Mucosa of rectum (tissue), 2 donors: ENCODE results near the gene MAP4K3.

ENCODE experiments used
- H3K27ac ChIP-seq, 2 donors: one replicate each; pipeline ENCODE4 v1.7.0; 2013; ENCODE audit warnings: inconsistent platforms in 2 of 2, low read depth in 2 of 2, low read length in 2 of 2
- H3K27me3 ChIP-seq, 2 donors: one replicate each; pipeline ENCODE4 v1.7.0; 2013; ENCODE audit warnings: low read length in 2 of 2; ENCODE audit not compliant: control insufficient read depth in 2 of 2, insufficient read depth in 2 of 2
- H3K36me3 ChIP-seq, 2 donors: one replicate each; pipeline ENCODE4 v1.7.0; 2013; ENCODE audit warnings: low read length in 2 of 2; ENCODE audit not compliant: control insufficient read depth in 2 of 2, insufficient read depth in 2 of 2
- H3K4me1 ChIP-seq, 2 donors: one replicate each; pipeline ENCODE4 v1.7.0; 2013; ENCODE audit warnings: low read length in 2 of 2, mild to moderate bottlenecking in 1 of 2; ENCODE audit not compliant: control insufficient read depth in 2 of 2, insufficient read depth in 2 of 2
- H3K4me3 ChIP-seq, 2 donors: one replicate each; pipeline ENCODE4 v1.7.0; 2013; ENCODE audit warnings: low read length in 2 of 2
- H3K9ac ChIP-seq, 2 donors: one replicate each; pipeline ENCODE4 v1.7.0; 2013; ENCODE audit warnings: low read length in 2 of 2, low read depth in 1 of 2, mild to moderate bottlenecking in 1 of 2
- H3K9me3 ChIP-seq, 2 donors: one replicate each; pipeline ENCODE4 v1.7.0; 2013; ENCODE audit warnings: low read length in 2 of 2; ENCODE audit not compliant: control insufficient read depth in 2 of 2
- donor health status: healthy.
- donor health status: Normal muscosa, but diverticular disease.

MAP4K3 gene

GRCh38 chr2:39411181-39411944 is 25.7 kb downstream of the MAP4K3 start:
- peaks cover 2 to 6% of the 10 kb centered on the region in 2 donors for H3K4me1 ChIP-seq
- no peaks in the 10 kb centered on the region for H3K9me3 ChIP-seq
- H3K36me3 ChIP-seq = no peaks in the 10 kb centered on the region
- no peak overlapping the region for H3K27ac ChIP-seq
- no peak overlapping the region for H3K9ac ChIP-seq
- H3K27me3 ChIP-seq = no peaks in the 10 kb centered on the region
- no peak overlapping the region for H3K4me3 ChIP-seq

- Histone ChIP-seq H3K4me1 (peaks cover 2 to 6% of the 10 kb centered on the region in 2 donors), H3K9me3 (no peaks in the 10 kb centered on the region), H3K36me3 (no peaks in the 10 kb centered on the region), H3K27ac (no peak overlapping the region), H3K9ac (no peak overlapping the region), H3K27me3 (no peaks in the 10 kb centered on the region), H3K4me3 (no peak overlapping the region)
These were observed 27.2 kb downstream of the MAP4K3 start for GRCh38 chr2:39409697-39410389.

GRCh38 chr2:39408351-39409136 is 28.5 kb downstream of the MAP4K3 start:
- H3K9me3 ChIP-seq = no peaks in the 10 kb centered on the region
- no peak overlapping the region for H3K4me3 ChIP-seq
- no peaks in the 10 kb centered on the region for H3K27me3 ChIP-seq
- H3K27ac ChIP-seq = no peak overlapping the region
- H3K36me3 ChIP-seq = no peaks in the 10 kb centered on the region
- H3K4me1 ChIP-seq = peaks cover 2 to 5% of the 10 kb centered on the region in 2 donors
- no peak overlapping the region for H3K9ac ChIP-seq

GRCh38 chr2:39407516-39408296 is 29.4 kb downstream of the MAP4K3 start:
- H3K36me3 ChIP-seq = no peaks in the 10 kb centered on the region
- H3K9ac ChIP-seq = no peak overlapping the region
- H3K4me1 ChIP-seq = peaks cover 2 to 4% of the 10 kb centered on the region in 2 donors
- H3K27me3 ChIP-seq = no peaks in the 10 kb centered on the region
- no peak overlapping the region for H3K4me3 ChIP-seq
- no peak overlapping the region for H3K27ac ChIP-seq
- no peaks in the 10 kb centered on the region for H3K9me3 ChIP-seq

GRCh38 chr2:39405364-39405763 is 31.7 kb downstream of the MAP4K3 start:
- H3K4me3 ChIP-seq = no peak overlapping the region
- no peak overlapping the region for H3K9ac ChIP-seq
- no peaks in the 10 kb centered on the region for H3K9me3 ChIP-seq
- H3K4me1 ChIP-seq = peaks cover 2 to 4% of the 10 kb centered on the region in 2 donors
- H3K36me3 ChIP-seq = no peaks in the 10 kb centered on the region
- H3K27ac ChIP-seq = no peak overlapping the region
- no peaks in the 10 kb centered on the region for H3K27me3 ChIP-seq

GRCh38 chr2:39403311-39403710 is 33.8 kb downstream of the MAP4K3 start:
- no peaks in the 10 kb centered on the region for H3K9me3 ChIP-seq
- H3K9ac ChIP-seq = no peak overlapping the region
- no peak overlapping the region for H3K27ac ChIP-seq
- peaks cover 0 to 8% of the 10 kb centered on the region in 2 donors for H3K4me1 ChIP-seq
- H3K36me3 ChIP-seq = no peaks in the 10 kb centered on the region
- H3K4me3 ChIP-seq = no peak overlapping the region
- H3K27me3 ChIP-seq = no peaks in the 10 kb centered on the region

GRCh38 chr2:39401319-39401718 is 35.8 kb downstream of the MAP4K3 start:
- Histone ChIP-seq H3K4me3 (no peak overlapping the region), H3K36me3 (no peaks in the 10 kb centered on the region), H3K9ac (no peak overlapping the region), H3K27me3 (no peaks in the 10 kb centered on the region), H3K27ac (no peak overlapping the region), H3K9me3 (no peaks in the 10 kb centered on the region), H3K4me1 (peaks cover 0 to 4% of the 10 kb centered on the region in 2 donors)

- Histone ChIP-seq H3K4me1 (peaks cover 0 to 4% of the 10 kb centered on the region in 2 donors), H3K27ac (no peak overlapping the region), H3K9me3 (no peaks in the 10 kb centered on the region), H3K27me3 (no peaks in the 10 kb centered on the region), H3K36me3 (no peaks in the 10 kb centered on the region), H3K9ac (no peak overlapping the region), H3K4me3 (no peak overlapping the region)
These were observed 37.5 kb downstream of the MAP4K3 start for GRCh38 chr2:39399570-39399969.

- Histone ChIP-seq H3K27ac (no peak overlapping the region), H3K4me3 (no peak overlapping the region), H3K9me3 (no peaks in the 10 kb centered on the region), H3K36me3 (no peaks in the 10 kb centered on the region), H3K27me3 (no peaks in the 10 kb centered on the region), H3K9ac (no peak overlapping the region), H3K4me1 (peaks cover 2 to 4% of the 10 kb centered on the region in 2 donors)
These were observed 41.8 kb downstream of the MAP4K3 start for GRCh38 chr2:39395313-39395712.
